ENCODE data around the gene EOLA1.
"Not testable (repeated sequence)": the region's sequence is repeated elsewhere in the genome, so short reads cannot be mapped to it uniquely, and the experiment has no call there.

EOLA1 gene

GRCh38 chrX:149497626-149498025 is 43.2 kb upstream of the EOLA1 start:
- TF ChIP-seq CTCF (IDR thresholded peaks at IDR 0.05; ENCODE audit: low read depth, low read length, missing control alignments), result no peak
- no peak for DNase-seq (ENCODE audit: low read depth)
- no peak overlapping the region for H3K4me3 ChIP-seq (ENCODE audit: low read depth, low read length)

- TF ChIP-seq CTCF (IDR thresholded peaks at IDR 0.05; ENCODE audit: low read depth, low read length, missing control alignments), result no peak
- no peak for DNase-seq (ENCODE audit: low read depth)
- H3K4me3 ChIP-seq (ENCODE audit: low read depth, low read length), result no peak overlapping the region
Observed at GRCh38 chrX:149498767-149499166, 42.0 kb upstream of the EOLA1 start.

GRCh38 chrX:149499766-149500165 is 41.0 kb upstream of the EOLA1 start:
- H3K4me3 ChIP-seq (ENCODE audit: low read depth, low read length), result no peak overlapping the region

GRCh38 chrX:149502923-149503322 is 37.9 kb upstream of the EOLA1 start:
- not testable (repeated sequence) for H3K4me3 ChIP-seq (ENCODE audit: low read depth, low read length)

More at GRCh38 chrX:149499766-149500165, 41.0 kb upstream of the EOLA1 start:
- TF ChIP-seq CTCF (IDR thresholded peaks at IDR 0.05; ENCODE audit: low read depth, low read length, missing control alignments), result no peak
- no peak for DNase-seq (ENCODE audit: low read depth)

GRCh38 chrX:149503446-149503845 is 37.4 kb upstream of the EOLA1 start:
- DNase-seq (ENCODE audit: low read depth); H3K4me3 ChIP-seq (ENCODE audit: low read depth, low read length): not testable (repeated sequence)

More at GRCh38 chrX:149502923-149503322, 37.9 kb upstream of the EOLA1 start:
- DNase-seq (ENCODE audit: low read depth), result not testable (repeated sequence)

- TF ChIP-seq CTCF (IDR thresholded peaks at IDR 0.05; ENCODE audit: low read depth, low read length, missing control alignments), result peak; percentile 69
- no peak for DNase-seq (ENCODE audit: low read depth)
- H3K4me3 ChIP-seq (ENCODE audit: low read depth, low read length), result peak overlapping the region; percentile 79
Observed at GRCh38 chrX:149504226-149504914, 36.4 kb upstream of the EOLA1 start.

GRCh38 chrX:149504915-149505651 is 35.7 kb upstream of the EOLA1 start, which contains the start of gene IDS:
Gene IDS, minus strand, starts transcription at chrX:149505306. Its CDS starts 169 bp downstream, at chrX:149505137.
- TF ChIP-seq CTCF (IDR thresholded peaks at IDR 0.05; ENCODE audit: low read depth, low read length, missing control alignments), result no peak
- H3K4me3 ChIP-seq (ENCODE audit: low read depth, low read length), result peak within 1 kb of the TSS; percentile 79

GRCh38 chrX:149505671-149506070 is 35.1 kb upstream of the EOLA1 start:
- no peak overlapping the region for H3K4me3 ChIP-seq (ENCODE audit: low read depth, low read length)
- no peak for TF ChIP-seq CTCF (IDR thresholded peaks at IDR 0.05; ENCODE audit: low read depth, low read length, missing control alignments)

More at GRCh38 chrX:149504915-149505651, 35.7 kb upstream of the EOLA1 start, which contains the start of gene IDS:
- DNase-seq (ENCODE audit: low read depth), result peak; percentile 61

More at GRCh38 chrX:149505671-149506070, 35.1 kb upstream of the EOLA1 start:
- DNase-seq (ENCODE audit: low read depth), result no peak

Data from GM12864 (cell line).